Uterus (tissue), 2 donors: ENCODE measurements around the gene SOCS7.
A peak's percentile ranks its signal among the peaks of the same experiment; 100 is the strongest.

Experiments
- CTCF ChIP-seq, 4 experiments: fragments of 200-600 bp in 2 of 4; fragments of 450-650 bp in 2 of 4; sonication (generic) in 2 of 4; IDR thresholded peaks; one replicate each; pipeline ENCODE4 v1.5.1; 2016 to 2019; ENCODE audit warnings: antibody characterized with exemption in 4 of 4, mild to moderate bottlenecking in 2 of 4, moderate library complexity in 1 of 4
- POLR2A ChIP-seq, 2 donors: fragments of 450-650 bp; IDR thresholded peaks; one replicate each; pipeline ENCODE4 v1.6.1; 2016; ENCODE audit warnings: antibody characterized with exemption in 2 of 2, mild to moderate bottlenecking in 1 of 2, moderate library complexity in 1 of 2

GRCh38 chr17:38428643-38429371 is 77.2 kb downstream of the SOCS7 start:
- no peak for TF ChIP-seq CTCF (IDR thresholded peaks at IDR 0.05)
- TF ChIP-seq POLR2A (IDR thresholded peaks at IDR 0.05), result peak in 1 of 2 donors; percentile 34
